HG03460 (cell line): ENCODE results near the gene PWWP2B.
"Not testable (repeated sequence)": the region's sequence is repeated elsewhere in the genome, so short reads cannot be mapped to it uniquely, and the experiment has no call there.

ENCODE experiments used
- ATAC-seq: cut with Tn5 transposase; IDR thresholded peaks from one replicate; pipeline ENCODE4 v1.9.1; 2021; ENCODE audit not compliant: unreplicated experiment

PWWP2B gene

GRCh38 chr10:132429281-132430230 lies 32.6 kb downstream of the PWWP2B start:
- no peak for ATAC-seq

GRCh38 chr10:132430231-132430743 lies 33.3 kb downstream of the PWWP2B start:
- no peak for ATAC-seq

- no peak for ATAC-seq
Measured at GRCh38 chr10:132430861-132431271, 33.9 kb downstream of the PWWP2B start.

GRCh38 chr10:132431537-132432175 lies 34.7 kb downstream of the PWWP2B start:
- ATAC-seq, result no peak

GRCh38 chr10:132432176-132432540 lies 35.2 kb downstream of the PWWP2B start:
- ATAC-seq, result no peak

GRCh38 chr10:132433671-132434340 lies 36.8 kb downstream of the PWWP2B start:
- ATAC-seq, result no peak

- ATAC-seq, result no peak
Measured at GRCh38 chr10:132434405-132435005, 37.5 kb downstream of the PWWP2B start.

- ATAC-seq, result not testable (repeated sequence)
Measured at GRCh38 chr10:132435320-132435719, 38.3 kb downstream of the PWWP2B start.

- ATAC-seq, result not testable (repeated sequence)
Measured at GRCh38 chr10:132436096-132436495, 39.1 kb downstream of the PWWP2B start.

- ATAC-seq, result no peak
Measured at GRCh38 chr10:132436861-132437410, 39.9 kb downstream of the PWWP2B start.

GRCh38 chr10:132437541-132437950 lies 40.5 kb downstream of the PWWP2B start:
- ATAC-seq, result no peak

GRCh38 chr10:132438091-132439024 lies 41.4 kb downstream of the PWWP2B start:
- ATAC-seq, result no peak

- no peak for ATAC-seq
Measured at GRCh38 chr10:132439025-132439388, 42.0 kb downstream of the PWWP2B start.

- ATAC-seq, result no peak
Measured at GRCh38 chr10:132439424-132440163, 42.6 kb downstream of the PWWP2B start.

GRCh38 chr10:132440791-132441565 lies 44.0 kb downstream of the PWWP2B start:
- no peak for ATAC-seq

GRCh38 chr10:132441818-132442524 lies 45.0 kb downstream of the PWWP2B start:
- no peak for ATAC-seq

GRCh38 chr10:132442636-132443035 lies 45.6 kb downstream of the PWWP2B start:
- ATAC-seq, result no peak

GRCh38 chr10:132443605-132443982 lies 46.6 kb downstream of the PWWP2B start:
- ATAC-seq, result no peak
